Right ventricle myocardium inferior (tissue), 1 donor: ENCODE measurements around the gene B9D2. TPM values are rescaled to one million over a fixed set of nuclear protein-coding genes. Genes with fewer than 3 reads are reported as not detected.

Source experiments
- ATAC-seq: fragments of 200-7000 bp; cut with Tn5 transposase; one replicate; pipeline ENCODE4 v1.9.1; 2020; ENCODE audit warnings: mild to moderate bottlenecking, moderate library complexity
- DNase-seq: peaks from one replicate; pipeline ENCODE4 v3.0.0; 2021; ENCODE audit errors: missing footprints
- intact Hi-C: fragments of 100-400 bp; cut with DNase I; formaldehyde crosslinking; loops from one replicate; pipeline ENCODE4 v1.11.0; 2022
- total RNA-seq: library from RNA; stranded (reverse); fragmentation: NEBNext Ultra II Directional; extraction: Animal tissue kit (Norgen Biotek cat#: 25700); gene quantifications from one replicate; pipeline ENCODE4 v1.2.1, GENCODE V29; 2021
- donor health status: DM: no; HTN: yes; CAD: no; lungs with severe emphysema.

B9D2 gene
- total RNA-seq, 1 donor from 2014 or later: 3.2 TPM

DNA sequence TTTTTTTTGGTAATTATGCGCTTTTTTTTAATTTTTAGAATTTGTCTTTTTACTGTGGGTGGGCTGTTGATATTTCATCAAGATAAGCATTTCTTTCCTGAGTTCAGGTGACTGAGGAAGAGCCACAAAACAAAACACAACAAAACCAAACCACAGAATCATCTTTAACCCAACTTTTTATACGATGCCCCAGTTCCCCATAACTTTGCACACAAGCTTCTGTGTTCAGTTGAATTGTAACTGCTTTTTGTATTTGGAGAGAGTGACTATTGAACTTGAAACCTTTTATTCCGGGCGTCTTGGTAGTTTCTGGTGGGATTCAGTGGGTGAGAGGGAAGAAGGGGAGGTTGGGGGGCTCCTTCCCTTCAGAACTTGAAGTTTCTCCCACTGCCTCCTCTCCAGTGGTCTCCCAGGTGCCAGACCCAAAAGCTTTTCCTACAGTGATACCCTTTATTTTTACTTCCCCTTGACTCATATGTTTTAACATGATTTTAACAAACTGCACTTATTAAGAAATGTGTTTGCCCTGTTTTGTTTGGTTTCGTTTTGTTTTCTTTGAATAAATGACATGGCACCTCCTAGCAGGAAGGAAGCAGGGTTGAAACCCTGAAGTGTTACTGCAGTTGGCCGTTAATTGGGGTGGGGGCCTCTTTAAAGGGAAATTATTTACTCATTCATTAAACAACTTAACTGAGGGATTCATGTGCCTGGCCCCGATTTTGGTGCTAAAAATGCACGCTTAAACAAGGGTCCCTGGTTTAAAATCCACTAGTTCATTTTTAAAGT is 56.7 kb downstream of the B9D2 start:
- ATAC-seq (no peak), DNase-seq (no peak)
- intact Hi-C loops: no loop called here

DNA sequence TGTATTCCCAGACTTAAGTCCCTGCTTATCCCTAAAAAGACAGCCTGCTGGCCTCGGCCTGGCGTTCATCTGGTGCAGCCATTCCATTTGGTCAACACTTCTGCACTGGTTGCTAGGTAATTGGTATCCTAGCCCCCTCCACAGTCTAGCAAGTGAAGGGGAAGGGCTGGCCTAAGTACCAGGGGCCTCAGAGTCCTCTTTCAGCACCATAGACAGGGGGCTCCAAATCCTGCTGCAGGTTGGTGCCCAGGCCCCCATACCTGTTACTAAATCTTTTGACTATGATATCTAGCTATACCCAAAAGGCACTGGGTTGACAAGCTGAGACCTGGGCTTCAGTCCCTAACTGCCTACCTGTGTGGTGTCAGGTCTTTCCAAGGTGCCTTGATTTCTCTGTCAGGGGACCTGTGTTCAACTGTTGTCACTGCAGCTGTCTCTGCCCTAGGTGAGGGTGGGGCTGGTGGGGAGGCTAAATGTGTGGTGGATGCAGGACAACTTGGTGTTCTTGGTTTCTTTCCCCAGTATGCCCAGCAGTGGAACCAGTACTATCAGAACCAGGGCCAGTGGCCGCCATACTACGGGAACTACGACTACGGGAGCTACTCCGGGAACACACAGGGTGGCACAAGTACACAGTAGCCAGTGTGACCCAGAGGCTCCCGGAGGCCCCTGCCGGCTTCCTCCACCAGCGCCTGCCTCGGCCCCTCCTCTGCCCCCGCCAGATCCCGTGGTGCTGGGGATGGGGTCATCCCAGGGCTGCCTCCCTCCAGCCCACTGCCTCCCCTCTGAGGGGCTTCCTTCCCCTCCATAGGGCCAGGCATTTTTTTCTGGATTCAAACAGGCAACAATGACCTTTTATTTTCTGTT is 57.8 kb downstream of the B9D2 start:
- ATAC-seq: no peak
- DNase-seq: no peak
- intact Hi-C loops: no loop called here

DNA sequence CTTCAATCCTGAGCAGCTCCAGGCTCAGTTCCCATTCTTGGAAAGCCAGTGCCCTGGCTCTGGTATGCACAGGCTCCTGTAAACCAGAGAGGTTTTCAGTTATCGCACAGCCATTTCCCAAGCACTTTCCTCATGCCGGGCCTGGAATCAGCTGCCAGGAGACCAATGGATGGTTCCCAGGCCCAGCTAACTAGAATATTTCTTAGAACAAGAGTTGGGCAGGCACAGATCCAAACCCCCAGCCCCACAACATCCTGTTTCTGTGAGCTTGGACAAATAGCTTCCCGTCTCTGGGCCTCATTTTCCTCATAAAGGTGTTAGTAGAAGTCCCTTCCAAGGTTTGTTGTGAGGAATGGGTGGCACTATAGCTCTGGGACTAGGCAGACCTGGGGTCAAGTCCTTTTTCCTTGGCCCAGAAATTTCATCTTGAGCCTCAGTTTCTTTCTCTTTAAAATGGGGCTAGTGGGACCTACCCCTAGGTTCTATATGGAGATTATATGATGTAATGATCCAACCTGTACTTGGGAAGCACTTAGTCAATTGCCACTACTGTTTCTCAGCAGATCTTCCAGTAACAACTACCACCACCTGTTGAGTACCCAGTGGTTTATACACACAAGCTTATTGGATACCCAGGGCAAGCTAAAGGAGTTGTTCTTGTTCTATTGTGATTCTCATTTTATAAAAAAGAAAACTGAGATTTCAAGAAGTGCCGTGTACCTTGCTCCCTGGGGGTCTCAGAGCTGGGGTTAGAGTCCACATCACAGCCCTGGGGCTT is 59.1 kb downstream of the B9D2 start:
- intact Hi-C loops: no loop called here
- no peak for DNase-seq
- ATAC-seq: no peak

Other genes starting within 250 kb of the B9D2 start
- gene CYP2F1, start 249.7 kb downstream of the B9D2 start, total RNA-seq: not detected
- 0.73 TPM for gene CYP2S1, start 170.9 kb downstream of the B9D2 start, total RNA-seq
- gene AXL, start 144.9 kb downstream of the B9D2 start, total RNA-seq: 19.8 TPM
- gene HNRNPUL1, start 99.8 kb downstream of the B9D2 start, total RNA-seq: 110 TPM
- 14.6 TPM for gene CCDC97, start 54.0 kb downstream of the B9D2 start, total RNA-seq
- 15.0 TPM for gene TGFB1, start 10.2 kb downstream of the B9D2 start, total RNA-seq
- gene TMEM91, start 12.4 kb upstream of the B9D2 start, total RNA-seq: 3.8 TPM
- 17.1 TPM for gene EXOSC5, start 33.2 kb upstream of the B9D2 start, total RNA-seq
- gene BCKDHA, start 33.7 kb upstream of the B9D2 start, total RNA-seq: 44.9 TPM
- gene B3GNT8, start 63.2 kb upstream of the B9D2 start, total RNA-seq: 8.3 TPM
- 108 TPM for gene DMAC2, start 75.8 kb upstream of the B9D2 start, total RNA-seq
- gene ERICH4, start 79.0 kb upstream of the B9D2 start, total RNA-seq: not detected
- 0.76 TPM for gene CEACAM21, start 212.0 kb upstream of the B9D2 start, total RNA-seq